Measurements from ENCODE around the gene CLTA.
A peak's percentile ranks its signal among the peaks of the same experiment; 100 is the strongest.

The CLTA gene

GRCh38 chr9:36190388-36191289, at the start of gene CLTA:
CLTA (plus strand) TSS chr9:36190921; CDS start chr9:36191057, 136 bp downstream.
- peak; percentile 94 for DNase-seq

- no peak for DNase-seq
Observed at GRCh38 chr9:36141288-36141687, 49.4 kb upstream of the CLTA start.

GRCh38 chr9:36141761-36142160, 49.0 kb upstream of the CLTA start:
- no peak for DNase-seq

GRCh38 chr9:36142510-36143244, 48.0 kb upstream of the CLTA start:
- no peak for DNase-seq

GRCh38 chr9:36143245-36143641, 47.5 kb upstream of the CLTA start:
- no peak for DNase-seq

GRCh38 chr9:36144309-36145232, 46.1 kb upstream of the CLTA start:
- no peak for DNase-seq

GRCh38 chr9:36145970-36146369, 44.8 kb upstream of the CLTA start:
- DNase-seq = no peak

- no peak for DNase-seq
Observed at GRCh38 chr9:36146651-36147050, 44.1 kb upstream of the CLTA start.

- DNase-seq = no peak
Observed at GRCh38 chr9:36147441-36148175, 43.1 kb upstream of the CLTA start.

GRCh38 chr9:36148311-36149051, 42.2 kb upstream of the CLTA start:
- DNase-seq = no peak

- no peak for DNase-seq
Observed at GRCh38 chr9:36149197-36149596, 41.5 kb upstream of the CLTA start.

GRCh38 chr9:36150574-36151315, 40.0 kb upstream of the CLTA start:
- DNase-seq = no peak

GRCh38 chr9:36151316-36152210, 39.2 kb upstream of the CLTA start:
- DNase-seq = no peak

GRCh38 chr9:36152741-36153438, 37.8 kb upstream of the CLTA start:
- no peak for DNase-seq

- no peak for DNase-seq
Observed at GRCh38 chr9:36153746-36154145, 37.0 kb upstream of the CLTA start.

- DNase-seq = peak; percentile 49
Observed at GRCh38 chr9:36154331-36154952, 36.3 kb upstream of the CLTA start.

- no peak for DNase-seq
Observed at GRCh38 chr9:36156116-36156515, 34.6 kb upstream of the CLTA start.

- DNase-seq = no peak
Observed at GRCh38 chr9:36158122-36158521, 32.6 kb upstream of the CLTA start.

- DNase-seq = no peak
Observed at GRCh38 chr9:36158917-36159316, 31.8 kb upstream of the CLTA start.

All from NCI-H2227 treated with DMSO at 0.1 percent for 48 hours (cell line).